ENCODE data around the gene PRKG1. TPM values are rescaled to one million over a fixed set of nuclear protein-coding genes. Genes with fewer than 3 reads are reported as not detected.

PRKG1 gene
- total RNA-seq, 4 donors from 2014 or later = 24.5 to 46.1 (median 37.1) TPM

DNA sequence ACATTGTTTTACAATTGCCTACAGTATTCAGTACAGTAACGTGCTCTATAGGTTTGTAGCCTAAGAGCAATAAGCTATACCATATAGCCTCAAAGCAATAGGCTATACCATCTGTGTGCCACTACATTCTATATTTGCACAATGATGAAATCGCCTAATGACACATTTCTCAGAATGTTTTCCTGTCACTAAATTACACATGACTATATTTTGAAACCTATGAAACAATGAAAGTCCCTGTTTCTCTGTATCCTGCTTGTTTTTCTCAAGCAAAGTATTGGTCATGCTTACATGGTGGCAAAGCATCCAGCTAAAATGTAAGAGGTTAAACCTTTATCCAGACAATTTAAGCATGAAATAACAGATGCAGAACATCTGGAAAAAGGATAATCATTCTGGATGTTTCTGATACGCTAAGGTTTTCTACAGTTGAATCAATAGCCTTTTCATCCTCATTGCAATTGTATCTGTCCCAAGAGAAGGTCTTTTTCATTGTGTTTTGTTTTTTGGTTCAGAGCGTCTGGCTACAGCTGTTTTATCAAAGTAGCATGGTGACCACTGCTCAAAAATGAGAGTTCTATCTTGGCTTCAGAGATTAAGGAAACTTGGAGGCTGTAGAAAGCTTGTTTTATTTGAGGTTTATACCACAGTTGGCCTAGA, 543.4 kb downstream of the PRKG1 start:
- Histone ChIP-seq H3K9me3 (peaks cover 0 to 4% (median 2%) of the 10 kb centered on the region in 4 donors), H3K36me3 (no peaks in the 10 kb centered on the region), H3K27ac (replicated peaks in 1 of 4) (no peak overlapping the region), H3K27me3 (no peaks in the 10 kb centered on the region), H3K4me3 (no peak overlapping the region), H3K4me1 (no peaks in the 10 kb centered on the region)
- TF ChIP-seq POLR2AphosphoS5 (IDR thresholded peaks at IDR 0.05) (no peak), POLR2A (IDR thresholded peaks at IDR 0.05; ENCODE audit: low read depth) (no peak), EP300 (IDR thresholded peaks at IDR 0.05) (no peak)
- TF ChIP-seq, protein P1, sequence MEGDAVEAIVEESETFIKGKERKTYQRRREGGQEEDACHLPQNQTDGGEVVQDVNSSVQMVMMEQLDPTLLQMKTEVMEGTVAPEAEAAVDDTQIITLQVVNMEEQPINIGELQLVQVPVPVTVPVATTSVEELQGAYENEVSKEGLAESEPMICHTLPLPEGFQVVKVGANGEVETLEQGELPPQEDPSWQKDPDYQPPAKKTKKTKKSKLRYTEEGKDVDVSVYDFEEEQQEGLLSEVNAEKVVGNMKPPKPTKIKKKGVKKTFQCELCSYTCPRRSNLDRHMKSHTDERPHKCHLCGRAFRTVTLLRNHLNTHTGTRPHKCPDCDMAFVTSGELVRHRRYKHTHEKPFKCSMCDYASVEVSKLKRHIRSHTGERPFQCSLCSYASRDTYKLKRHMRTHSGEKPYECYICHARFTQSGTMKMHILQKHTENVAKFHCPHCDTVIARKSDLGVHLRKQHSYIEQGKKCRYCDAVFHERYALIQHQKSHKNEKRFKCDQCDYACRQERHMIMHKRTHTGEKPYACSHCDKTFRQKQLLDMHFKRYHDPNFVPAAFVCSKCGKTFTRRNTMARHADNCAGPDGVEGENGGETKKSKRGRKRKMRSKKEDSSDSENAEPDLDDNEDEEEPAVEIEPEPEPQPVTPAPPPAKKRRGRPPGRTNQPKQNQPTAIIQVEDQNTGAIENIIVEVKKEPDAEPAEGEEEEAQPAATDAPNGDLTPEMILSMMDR (IDR thresholded peaks at IDR 0.05) = no peak
- intact Hi-C loops (cut with DNase I) = no loop called here
- DNase-seq (ENCODE audit: extremely low spot score) = no peak
- WGBS = 65% methylated on average over 4 of the region's 4 CpGs

DNA sequence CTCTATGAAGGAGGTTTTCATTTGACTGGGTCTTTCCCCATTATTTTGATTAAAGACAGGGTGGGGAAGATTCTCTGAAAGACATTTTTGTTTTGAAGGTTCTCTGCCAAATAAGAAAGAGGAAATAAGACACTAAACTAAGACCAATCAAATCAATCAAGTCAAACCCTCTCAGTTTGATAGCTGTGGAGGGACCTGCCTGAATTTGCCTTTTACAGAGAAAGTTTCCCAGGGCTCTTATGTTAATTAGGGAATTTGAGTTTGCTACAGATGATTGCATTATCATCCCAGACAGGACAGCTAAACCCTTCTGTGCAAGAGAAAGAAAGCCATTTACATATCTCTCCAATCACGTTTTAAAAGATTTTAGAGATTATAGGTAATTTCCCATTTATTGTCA, 545.1 kb downstream of the PRKG1 start:
- intact Hi-C loops (cut with DNase I) = no loop called here
- H3K27ac ChIP-seq (replicated peaks in 1 of 4) = no peak overlapping the region
- no peaks in the 10 kb centered on the region for H3K4me1 ChIP-seq
- DNase-seq (ENCODE audit: extremely low spot score) = no peak
- H3K36me3 ChIP-seq = no peaks in the 10 kb centered on the region
- TF ChIP-seq POLR2A (IDR thresholded peaks at IDR 0.05; ENCODE audit: low read depth) (no peak), POLR2AphosphoS5 (IDR thresholded peaks at IDR 0.05) (no peak), EP300 (IDR thresholded peaks at IDR 0.05) (no peak)
- TF ChIP-seq, protein P1 (IDR thresholded peaks at IDR 0.05) = no peak
- H3K9me3 ChIP-seq = no peaks in the 10 kb centered on the region
- no peaks in the 10 kb centered on the region for H3K27me3 ChIP-seq
- WGBS = 93% methylated on average over 1 of the region's 1 CpG
- no peak overlapping the region for H3K4me3 ChIP-seq

DNA sequence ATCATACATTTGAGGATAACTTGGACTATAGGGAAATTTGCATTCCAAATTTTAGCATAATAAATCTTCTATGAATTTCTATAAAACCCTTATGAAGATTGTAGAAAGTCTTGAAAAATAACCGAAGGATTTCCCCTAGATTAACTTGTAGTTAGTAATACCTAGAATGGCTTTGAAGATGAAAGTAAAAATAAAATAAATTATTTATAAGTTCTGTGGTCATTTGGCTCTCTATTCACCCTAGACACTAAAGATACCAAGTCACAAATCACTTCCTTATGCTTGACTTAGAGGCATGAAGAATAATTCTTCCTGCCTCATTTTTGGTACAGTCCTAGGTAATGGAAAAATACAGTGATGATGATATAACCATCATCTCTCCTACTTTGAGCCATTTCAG, 545.8 kb downstream of the PRKG1 start:
- 85% methylated on average over 1 of the region's 1 CpG for WGBS
- H3K4me3 ChIP-seq = no peak overlapping the region
- H3K9me3 ChIP-seq = no peaks in the 10 kb centered on the region
- TF ChIP-seq POLR2AphosphoS5 (IDR thresholded peaks at IDR 0.05) = no peak
- DNase-seq (ENCODE audit: extremely low spot score) = no peak
- no peak overlapping the region for H3K27ac ChIP-seq (replicated peaks in 1 of 4)
- no peaks in the 10 kb centered on the region for H3K27me3 ChIP-seq
- intact Hi-C loops (cut with DNase I) = no loop called here
- no peaks in the 10 kb centered on the region for H3K36me3 ChIP-seq
- no peaks in the 10 kb centered on the region for H3K4me1 ChIP-seq

DNA sequence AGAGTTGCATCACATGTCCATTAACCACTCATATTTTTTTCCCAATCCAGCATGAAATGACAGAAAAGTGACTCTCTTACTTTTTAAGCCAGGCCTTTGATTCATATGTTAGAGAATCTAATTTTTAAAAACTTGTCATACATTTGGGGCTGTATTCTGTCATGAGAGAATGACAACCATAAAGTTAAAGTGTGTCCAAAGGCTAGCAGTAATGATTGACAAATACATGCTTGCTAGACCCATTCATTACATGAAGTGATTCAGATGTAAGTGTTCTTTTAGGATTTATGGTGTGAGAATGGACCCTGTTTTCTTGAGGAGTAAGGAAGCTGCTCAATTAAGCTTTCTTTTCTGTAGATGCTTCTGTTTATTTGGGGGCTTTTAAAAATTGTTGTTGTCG, 549.7 kb downstream of the PRKG1 start:
- no peaks in the 10 kb centered on the region for H3K4me1 ChIP-seq
- intact Hi-C loops (cut with DNase I) = no loop called here
- WGBS = 78% methylated on average over 1 of the region's 1 CpG
- no peaks in the 10 kb centered on the region for H3K27me3 ChIP-seq
- H3K9me3 ChIP-seq = no peaks in the 10 kb centered on the region
- H3K36me3 ChIP-seq = no peaks in the 10 kb centered on the region
- H3K27ac ChIP-seq (replicated peaks in 1 of 4) = no peak overlapping the region
- no peak overlapping the region for H3K4me3 ChIP-seq
- no peak for DNase-seq (ENCODE audit: extremely low spot score)
- TF ChIP-seq POLR2A (IDR thresholded peaks at IDR 0.05; ENCODE audit: low read depth) = no peak
- no peak for TF ChIP-seq EP300 (IDR thresholded peaks at IDR 0.05)
- no peak for TF ChIP-seq POLR2AphosphoS5 (IDR thresholded peaks at IDR 0.05)
- TF ChIP-seq, protein P1 (IDR thresholded peaks at IDR 0.05) = no peak

DNA sequence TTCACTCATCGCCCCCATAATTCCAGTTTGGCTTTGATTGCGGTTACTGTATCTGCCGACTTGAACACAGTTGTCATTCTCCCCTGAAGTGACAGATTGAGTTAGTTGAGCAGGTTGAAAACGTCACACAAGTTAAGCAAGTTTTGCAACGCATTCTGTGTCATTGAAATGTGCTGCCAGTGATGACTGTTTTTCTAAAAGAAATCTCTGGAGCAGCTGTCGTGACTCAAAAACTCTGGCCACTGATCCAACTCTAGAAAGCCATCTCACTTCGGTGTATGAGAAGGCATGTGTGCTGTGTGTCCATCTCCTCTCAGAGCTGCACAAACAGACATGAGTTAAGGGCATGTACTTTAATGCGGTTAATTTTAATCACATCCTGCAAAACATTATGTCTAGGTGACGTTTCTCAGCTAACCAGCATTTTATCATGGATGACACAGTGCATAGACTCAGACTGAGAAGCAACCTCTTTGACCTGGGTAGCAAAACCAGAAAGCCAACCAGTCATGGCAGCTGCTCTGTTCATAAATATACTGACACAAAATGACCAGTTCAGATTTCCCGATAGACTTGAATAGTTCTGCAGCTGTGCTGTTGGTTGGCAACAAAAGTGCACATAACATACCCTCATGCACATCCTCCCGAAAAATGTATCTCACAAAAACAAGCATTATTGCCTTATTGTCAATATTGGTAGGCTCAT, 555.8 kb downstream of the PRKG1 start:
- Histone ChIP-seq H3K36me3 (no peaks in the 10 kb centered on the region), H3K27ac (replicated peaks in 1 of 4) (no peak overlapping the region), H3K4me1 (peaks cover 0 to 5% (median 0%) of the 10 kb centered on the region in 4 donors), H3K4me3 (no peak overlapping the region), H3K27me3 (no peaks in the 10 kb centered on the region), H3K9me3 (no peaks in the 10 kb centered on the region)
- WGBS = 78% methylated on average over 10 of the region's 11 CpGs
- no peak for DNase-seq (ENCODE audit: extremely low spot score)
- TF ChIP-seq, protein P1 (IDR thresholded peaks at IDR 0.05) = no peak
- TF ChIP-seq POLR2A (IDR thresholded peaks at IDR 0.05; ENCODE audit: low read depth) (no peak), EP300 (IDR thresholded peaks at IDR 0.05) (no peak), POLR2AphosphoS5 (IDR thresholded peaks at IDR 0.05) (peak in 1 of 2 donors; percentile 38)
- intact Hi-C loops (cut with DNase I) = no loop called here

Data from esophagus muscularis mucosa (tissue), 4 donors.